Breast epithelium (tissue), 4 donors: ENCODE measurements around the gene NRIP1. TPM values are rescaled to one million over a fixed set of nuclear protein-coding genes. Genes with fewer than 3 reads are reported as not detected.

ENCODE experiments used
- DNase-seq, 2 donors: peaks; one replicate each; pipeline ENCODE4 v3.0.0-alpha.2; 2019; ENCODE audit warnings: low spot score in 2 of 2
- H3K27ac ChIP-seq, 2 donors: fragments of 200-600 bp; sonication (generic) in 1 of 2; one replicate each; pipeline ENCODE4 v1.5.1; 2016 to 2019; ENCODE audit warnings: mild to moderate bottlenecking in 1 of 2
- H3K27me3 ChIP-seq, 2 donors: fragments of 200-600 bp; sonication (generic) in 1 of 2; one replicate each; pipeline versions ENCODE4 v1.5.1 to v1.6.0; 2017 to 2019; ENCODE audit warnings: control low read depth in 1 of 2, mild to moderate bottlenecking in 1 of 2
- H3K36me3 ChIP-seq: fragments of 200-600 bp; one replicate; pipeline ENCODE4 v1.5.1; 2019
- H3K4me1 ChIP-seq, 2 donors: fragments of 200-600 bp; sonication (generic); one replicate each; pipeline ENCODE4 v1.5.1; 2016 to 2019; ENCODE audit warnings: control low read depth in 1 of 2
- H3K4me3 ChIP-seq, 3 donors: fragments of 200-600 bp; sonication (generic); 1 replicate in 2 of 3; 2 replicates in 1 of 3; pipeline ENCODE4 v1.5.1; 2016 to 2019; ENCODE audit warnings: mild to moderate bottlenecking in 3 of 3, moderate library complexity in 2 of 3
- H3K9me3 ChIP-seq, 2 donors: fragments of 200-600 bp; sonication (generic) in 1 of 2; one replicate each; pipeline ENCODE4 v1.5.1; 2016 to 2019; ENCODE audit warnings: control low read depth in 1 of 2
- CTCF ChIP-seq, 3 donors: fragments of 450-650 bp; IDR thresholded peaks; one replicate each; pipeline ENCODE4 v1.5.1; 2016 to 2017; ENCODE audit warnings: antibody characterized with exemption in 3 of 3, mild to moderate bottlenecking in 3 of 3, moderate library complexity in 3 of 3
- POLR2A ChIP-seq: fragments of 450-650 bp; IDR thresholded peaks from one replicate; pipeline ENCODE4 v1.6.1; 2016; ENCODE audit warnings: antibody characterized with exemption, mild to moderate bottlenecking, moderate library complexity
- POLR2AphosphoS5 ChIP-seq, 3 donors: sonication (generic); formaldehyde crosslinking; IDR thresholded peaks; one replicate each; pipeline ENCODE4 v1.6.1; 2017; ENCODE audit warnings: antibody characterized with exemption in 3 of 3
- intact Hi-C: fragments of 100-400 bp; cut with DNase I; formaldehyde crosslinking; loops from one replicate; pipeline ENCODE4 v1.15.1; 2023; ENCODE audit warnings: low total_unique reads
- total RNA-seq, 3 donors: library from RNA; depleted of rRNA; stranded (reverse); fragments of >200 nt; gene quantifications; one replicate each; pipeline ENCODE4 v1.1.0, GENCODE V29; 2016

Gene NRIP1
- total RNA-seq, 3 donors from 2014 or later, result 82.0 to 121 (median 105) TPM

GRCh38 chr21:15027056-15027455, 37.7 kb downstream of the NRIP1 start:
- Histone ChIP-seq H3K4me1 (no peaks in the 10 kb centered on the region), H3K27me3 (no peaks in the 10 kb centered on the region), H3K36me3 (no peaks in the 10 kb centered on the region), H3K4me3 (no peak overlapping the region), H3K27ac (no peak overlapping the region), H3K9me3 (no peaks in the 10 kb centered on the region)
- DNase-seq, result no peak
- intact Hi-C loops, result no loop called here
- TF ChIP-seq CTCF (IDR thresholded peaks at IDR 0.05) (no peak), POLR2A (no peak), POLR2AphosphoS5 (IDR thresholded peaks at IDR 0.05) (no peak)

GRCh38 chr21:15026370-15026769, 38.4 kb downstream of the NRIP1 start:
- TF ChIP-seq POLR2A (no peak), POLR2AphosphoS5 (IDR thresholded peaks at IDR 0.05) (no peak), CTCF (IDR thresholded peaks at IDR 0.05) (no peak)
- intact Hi-C loops, result no loop called here
- Histone ChIP-seq H3K4me1 (no peaks in the 10 kb centered on the region), H3K36me3 (no peaks in the 10 kb centered on the region), H3K27ac (no peak overlapping the region), H3K27me3 (no peaks in the 10 kb centered on the region), H3K9me3 (no peaks in the 10 kb centered on the region), H3K4me3 (no peak overlapping the region)
- DNase-seq, result no peak

GRCh38 chr21:15023776-15024175, 41.0 kb downstream of the NRIP1 start:
- Histone ChIP-seq H3K36me3 (no peaks in the 10 kb centered on the region), H3K27me3 (no peaks in the 10 kb centered on the region), H3K4me1 (no peaks in the 10 kb centered on the region), H3K27ac (no peak overlapping the region), H3K4me3 (no peak overlapping the region), H3K9me3 (no peaks in the 10 kb centered on the region)
- no peak for TF ChIP-seq CTCF (IDR thresholded peaks at IDR 0.05)
- TF ChIP-seq POLR2A, result no peak
- TF ChIP-seq POLR2AphosphoS5 (IDR thresholded peaks at IDR 0.05), result no peak
- intact Hi-C loops, result no loop called here
- DNase-seq, result no peak

- intact Hi-C loops, result no loop called here
- no peak for TF ChIP-seq POLR2A
- TF ChIP-seq CTCF (IDR thresholded peaks at IDR 0.05), result no peak
- TF ChIP-seq POLR2AphosphoS5 (IDR thresholded peaks at IDR 0.05), result no peak
- no peaks in the 10 kb centered on the region for H3K27me3 ChIP-seq
- no peaks in the 10 kb centered on the region for H3K4me1 ChIP-seq
- no peak for DNase-seq
- no peak overlapping the region for H3K27ac ChIP-seq
- no peak overlapping the region for H3K4me3 ChIP-seq
- no peaks in the 10 kb centered on the region for H3K36me3 ChIP-seq
- H3K9me3 ChIP-seq, result no peaks in the 10 kb centered on the region
Measured at GRCh38 chr21:15022608-15023261, 42.1 kb downstream of the NRIP1 start.

DNA sequence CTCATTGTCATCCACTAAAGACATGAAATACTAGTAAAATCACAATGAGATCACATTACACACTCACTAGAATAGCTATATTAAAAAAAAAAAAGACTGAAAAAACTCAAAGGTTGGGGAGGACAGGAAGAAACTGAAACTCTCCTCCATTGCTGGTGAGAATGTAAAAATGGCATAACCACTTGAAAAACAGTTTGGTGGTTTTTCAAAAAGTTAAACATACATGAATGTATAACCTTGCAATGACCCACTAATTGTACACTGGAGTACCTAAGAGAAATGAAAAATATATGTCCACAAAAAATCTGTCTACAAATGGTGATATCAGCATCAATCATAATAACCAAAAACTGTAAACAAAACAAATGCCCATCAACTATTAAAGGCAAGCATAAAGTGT, 44.0 kb downstream of the NRIP1 start:
- intact Hi-C loops, result no loop called here
- Histone ChIP-seq H3K27ac (no peak overlapping the region), H3K9me3 (no peaks in the 10 kb centered on the region)

More for the DNA sequence above, 44.0 kb downstream of the NRIP1 start:
- no peak for DNase-seq
- Histone ChIP-seq H3K4me1 (no peaks in the 10 kb centered on the region), H3K27me3 (no peaks in the 10 kb centered on the region), H3K36me3 (no peaks in the 10 kb centered on the region), H3K4me3 (no peak overlapping the region)
- TF ChIP-seq POLR2A (no peak), CTCF (IDR thresholded peaks at IDR 0.05) (no peak), POLR2AphosphoS5 (IDR thresholded peaks at IDR 0.05) (no peak)
